PC-9 (cell line): ENCODE data around the gene ESPNL. TPM values are rescaled to one million over a fixed set of nuclear protein-coding genes. Genes with fewer than 3 reads are reported as not detected.
A peak's percentile ranks its signal among the peaks of the same experiment; 100 is the strongest.

Experiments
- BruUV-seq: library from RNA; stranded (reverse); fragments of 400-500 nt; replicated peaks from 2 replicates; lab custom pipeline; 2021; lab: Mats Ljungman, UMichigan
- CTCF ChIA-PET: fragments of 300-600 bp; sonication (Branson Sonifier 250); formaldehyde crosslinking; loops from one replicate; lab custom pipeline; 2022; ENCODE audit warnings: antibody characterized with exemption; lab: Charles Lee
- POLR2A ChIA-PET: fragments of 300-600 bp; sonication (Branson Sonifier 250); formaldehyde crosslinking; loops from one replicate; lab custom pipeline; 2022; ENCODE audit warnings: antibody characterized with exemption; ENCODE audit not compliant: unreplicated experiment; lab: Charles Lee
- DNase-seq, 2 experiments: peaks; one replicate each; pipeline versions ENCODE4 v3.0.0 to v3.0.0-alpha.2; 2015 to 2022; ENCODE audit warnings: mixed read lengths in 1 of 2
- H2AFZ ChIP-seq: fragments of 200-600 bp; sonication (generic); 2 replicates; pipeline ENCODE4 v1.8.1; 2017; ENCODE audit warnings: antibody characterized with exemption
- H3F3A ChIP-seq: fragments of 200-600 bp; sonication (generic); 2 replicates; pipeline ENCODE4 v1.8.1; 2017; ENCODE audit warnings: antibody characterized with exemption, mild to moderate bottlenecking, low read depth; ENCODE audit not compliant: insufficient read depth
- H3K27ac ChIP-seq: fragments of 200-600 bp; sonication (generic); 2 replicates; pipeline ENCODE4 v1.6.1; 2016; ENCODE audit warnings: mixed run types
- H3K27me3 ChIP-seq: fragments of 200-600 bp; sonication (generic); 2 replicates; pipeline ENCODE4 v1.6.1; 2016; ENCODE audit warnings: low read depth, mixed run types; ENCODE audit not compliant: insufficient read depth
- H3K36me3 ChIP-seq: fragments of 200-600 bp; sonication (generic); 2 replicates; pipeline ENCODE4 v1.6.1; 2016; ENCODE audit warnings: low read depth, mixed run types
- H3K4me1 ChIP-seq: fragments of 200-600 bp; sonication (generic); replicated peaks from 2 replicates; pipeline ENCODE4 v1.6.1; 2016; ENCODE audit warnings: mixed run types; ENCODE audit not compliant: insufficient read depth
- H3K4me2 ChIP-seq: fragments of 200-600 bp; sonication (generic); 2 replicates; pipeline ENCODE4 v1.6.1; 2017; ENCODE audit warnings: mixed run types
- H3K4me3 ChIP-seq: fragments of 200-600 bp; sonication (generic); 2 replicates; pipeline ENCODE4 v1.6.1; 2016; ENCODE audit warnings: mixed run types
- H3K79me2 ChIP-seq: fragments of 200-600 bp; sonication (generic); 2 replicates; pipeline ENCODE4 v1.6.1; 2017; ENCODE audit warnings: low read depth, mixed run types
- H3K9me2 ChIP-seq: fragments of 200-600 bp; sonication (generic); 2 replicates; pipeline ENCODE4 v1.8.1; 2017; ENCODE audit warnings: mild to moderate bottlenecking; ENCODE audit not compliant: insufficient read depth
- H3K9me3 ChIP-seq: fragments of 200-600 bp; sonication (generic); 2 replicates; pipeline ENCODE4 v1.8.1; 2016; ENCODE audit warnings: low read depth; ENCODE audit not compliant: insufficient read depth
- H4K20me1 ChIP-seq: fragments of 200-600 bp; sonication (generic); 2 replicates; pipeline ENCODE4 v1.8.1; 2017; ENCODE audit not compliant: insufficient read depth
- EZH2 ChIP-seq: fragments of 200-600 bp; sonication (generic); IDR thresholded peaks from 2 replicates; pipeline ENCODE4 v1.8.0; 2017; ENCODE audit warnings: antibody characterized with exemption, low read depth
- intact Hi-C: fragments of 100-400 bp; cut with micrococcal nuclease; formaldehyde crosslinking; loops from one replicate; pipeline ENCODE4 v1.10.0; 2022; ENCODE audit not compliant: unreplicated experiment
- total RNA-seq: library from RNA; stranded (reverse); gene quantifications from 2 replicates; pipeline ENCODE4 v1.2.3, GENCODE V29; 2021
- TF ChIP-seq, protein P1 (sequence below): fragments of 200-600 bp; sonication (generic); conservative IDR thresholded peaks from 2 replicates; pipeline ENCODE4 v1.6.1; 2017; ENCODE audit warnings: mixed run types, antibody characterized with exemption, mild to moderate bottlenecking, moderate library complexity

The ESPNL gene
- total RNA-seq, 1 experiment from 2014 or later = 1.1 TPM

DNA sequence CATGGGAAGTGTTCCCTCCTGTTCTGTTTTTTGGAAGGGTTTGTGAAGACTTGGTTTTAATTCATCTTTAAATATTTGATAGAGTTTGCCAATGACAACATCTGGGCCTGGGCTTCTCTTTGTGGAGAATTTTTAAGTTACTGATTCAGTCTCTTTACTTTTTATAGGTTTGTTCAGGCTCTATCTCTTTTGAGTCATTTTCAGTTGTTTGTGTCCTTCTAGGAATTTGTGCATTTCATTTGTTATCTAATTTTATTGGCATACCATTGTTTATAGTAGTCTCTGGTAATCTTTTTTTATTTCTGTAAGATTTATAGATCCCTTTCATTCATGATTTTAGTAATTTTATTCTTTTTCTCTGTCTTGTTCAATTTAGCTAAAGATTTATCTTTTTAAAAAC is 24.7 kb upstream of the ESPNL start:
- Histone ChIP-seq H3K79me2 (no peaks in the 10 kb centered on the region), H3K4me3 (no peak overlapping the region), H2AFZ (no peak overlapping the region), H3F3A (peaks cover 19% of the 10 kb centered on the region; the same call in 1 of the 2 replicates), H3K9me3 (peaks cover 3% of the 10 kb centered on the region; the same call in 1 of the 2 replicates), H3K27ac (no peak overlapping the region), H3K36me3 (0 out of 2 replicates have a peak, but pooled peaks cover 9% of the 10 kb centered on the region), H3K4me1 (peaks cover 16% of the 10 kb centered on the region), H4K20me1 (no peaks in the 10 kb centered on the region), H3K27me3 (no peaks in the 10 kb centered on the region), H3K4me2 (no peak overlapping the region), H3K9me2 (no peaks in the 10 kb centered on the region; the same call in 1 of the 2 replicates)
- BruUV-seq = no TSS peak
- intact Hi-C loops = no loop called here
- CTCF ChIA-PET = interaction anchor here (0.7 kb wide), 1 partner anchor 57 kb away, joined by 5 read pairs; no protein-coding TSS in a partner anchor
- TF ChIP-seq, protein P1, sequence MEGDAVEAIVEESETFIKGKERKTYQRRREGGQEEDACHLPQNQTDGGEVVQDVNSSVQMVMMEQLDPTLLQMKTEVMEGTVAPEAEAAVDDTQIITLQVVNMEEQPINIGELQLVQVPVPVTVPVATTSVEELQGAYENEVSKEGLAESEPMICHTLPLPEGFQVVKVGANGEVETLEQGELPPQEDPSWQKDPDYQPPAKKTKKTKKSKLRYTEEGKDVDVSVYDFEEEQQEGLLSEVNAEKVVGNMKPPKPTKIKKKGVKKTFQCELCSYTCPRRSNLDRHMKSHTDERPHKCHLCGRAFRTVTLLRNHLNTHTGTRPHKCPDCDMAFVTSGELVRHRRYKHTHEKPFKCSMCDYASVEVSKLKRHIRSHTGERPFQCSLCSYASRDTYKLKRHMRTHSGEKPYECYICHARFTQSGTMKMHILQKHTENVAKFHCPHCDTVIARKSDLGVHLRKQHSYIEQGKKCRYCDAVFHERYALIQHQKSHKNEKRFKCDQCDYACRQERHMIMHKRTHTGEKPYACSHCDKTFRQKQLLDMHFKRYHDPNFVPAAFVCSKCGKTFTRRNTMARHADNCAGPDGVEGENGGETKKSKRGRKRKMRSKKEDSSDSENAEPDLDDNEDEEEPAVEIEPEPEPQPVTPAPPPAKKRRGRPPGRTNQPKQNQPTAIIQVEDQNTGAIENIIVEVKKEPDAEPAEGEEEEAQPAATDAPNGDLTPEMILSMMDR = no peak
- DNase-seq = no peak
- POLR2A ChIA-PET = interaction anchor here (0.8 kb wide), 1 partner anchor 248 kb away, joined by 11 read pairs; no protein-coding TSS in a partner anchor

DNA sequence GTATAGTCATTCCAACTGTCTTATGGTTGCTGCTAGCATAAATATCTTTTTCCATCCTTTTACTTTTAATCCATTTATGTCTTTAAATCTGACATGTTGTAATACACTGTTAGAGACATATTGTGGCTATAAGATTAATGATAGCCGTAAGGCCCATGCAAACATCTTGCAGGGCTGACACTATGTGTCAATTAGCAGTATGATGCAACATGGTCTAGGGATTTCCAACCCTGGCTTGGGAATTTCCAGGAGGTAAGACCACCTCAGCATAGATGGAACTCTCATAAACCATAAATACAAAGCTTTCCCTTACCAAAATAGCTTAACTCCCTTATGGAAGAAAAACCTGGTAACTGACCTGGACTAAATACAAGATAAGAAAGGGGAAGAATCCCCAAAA is 22.8 kb upstream of the ESPNL start:
- H3K4me3 ChIP-seq = no peak overlapping the region
- no TSS peak for BruUV-seq
- peaks cover 16% of the 10 kb centered on the region for H3K4me1 ChIP-seq
- H3K27ac ChIP-seq = peak overlapping the region; percentile 9; the same call in 1 of the 2 replicates
- intact Hi-C loops = no loop called here
- H3K36me3 ChIP-seq = 0 out of 2 replicates have a peak, but pooled peaks cover 9% of the 10 kb centered on the region
- TF ChIP-seq EZH2 = no peak
- TF ChIP-seq, protein P1 = no peak
- no peak overlapping the region for H3K4me2 ChIP-seq
- no peaks in the 10 kb centered on the region; the same call in 1 of the 2 replicates for H3K9me3 ChIP-seq
- H2AFZ ChIP-seq = no peak overlapping the region
- no peaks in the 10 kb centered on the region for H3K27me3 ChIP-seq
- POLR2A ChIA-PET = no interaction called here
- CTCF ChIA-PET = no interaction called here
- no peaks in the 10 kb centered on the region for H3K79me2 ChIP-seq
- no peak for DNase-seq
- peaks cover 19% of the 10 kb centered on the region; the same call in 1 of the 2 replicates for H3F3A ChIP-seq
- H3K9me2 ChIP-seq = no peaks in the 10 kb centered on the region; the same call in 1 of the 2 replicates
- H4K20me1 ChIP-seq = no peaks in the 10 kb centered on the region

GRCh38 chr2:238079874-238080327 is 20.2 kb upstream of the ESPNL start:
- DNase-seq = no peak

More at GRCh38 chr2:238079874-238080327, 20.2 kb upstream of the ESPNL start:
- no peaks in the 10 kb centered on the region for H3K27me3 ChIP-seq
- no peak overlapping the region for H2AFZ ChIP-seq
- H3K4me1 ChIP-seq = peaks cover 16% of the 10 kb centered on the region
- no peaks in the 10 kb centered on the region for H4K20me1 ChIP-seq
- BruUV-seq = no TSS peak
- H3K9me3 ChIP-seq = no peaks in the 10 kb centered on the region
- no peak overlapping the region for H3K4me3 ChIP-seq
- peaks cover 17% of the 10 kb centered on the region; the same call in 1 of the 2 replicates for H3F3A ChIP-seq
- no peaks in the 10 kb centered on the region for H3K9me2 ChIP-seq
- no peak overlapping the region for H3K27ac ChIP-seq
- CTCF ChIA-PET = no interaction called here
- POLR2A ChIA-PET = no interaction called here
- H3K36me3 ChIP-seq = peaks cover 14% of the 10 kb centered on the region; the same call in 1 of the 2 replicates
- H3K79me2 ChIP-seq = no peaks in the 10 kb centered on the region
- peak overlapping the region; percentile 6 for H3K4me2 ChIP-seq
- no peak for TF ChIP-seq EZH2
- TF ChIP-seq, protein P1 = no peak
- intact Hi-C loops = no loop called here
